Measurements from ENCODE around the gene SYT17.

Gene SYT17

GRCh38 chr16:19265380-19265930, 97.4 kb downstream of the SYT17 start:
- H3K36me3 ChIP-seq (ENCODE audit: control insufficient read depth, insufficient read depth, low read length), result no peaks in the 10 kb centered on the region
- no peaks in the 10 kb centered on the region for H3K27me3 ChIP-seq (ENCODE audit: control insufficient read depth, insufficient read depth, low read length)
- no peak overlapping the region for H3K9ac ChIP-seq (ENCODE audit: low read depth, low read length)
- H3K4me3 ChIP-seq (ENCODE audit: low read depth, low read length), result no peak overlapping the region
- H3K27ac ChIP-seq (ENCODE audit: low read depth, low read length), result no peak overlapping the region
- H3K4me1 ChIP-seq (ENCODE audit: control insufficient read depth, insufficient read depth, low read length), result no peaks in the 10 kb centered on the region
- H3K9me3 ChIP-seq (ENCODE audit: control insufficient read depth, insufficient read depth, low read length), result no peaks in the 10 kb centered on the region

DNA sequence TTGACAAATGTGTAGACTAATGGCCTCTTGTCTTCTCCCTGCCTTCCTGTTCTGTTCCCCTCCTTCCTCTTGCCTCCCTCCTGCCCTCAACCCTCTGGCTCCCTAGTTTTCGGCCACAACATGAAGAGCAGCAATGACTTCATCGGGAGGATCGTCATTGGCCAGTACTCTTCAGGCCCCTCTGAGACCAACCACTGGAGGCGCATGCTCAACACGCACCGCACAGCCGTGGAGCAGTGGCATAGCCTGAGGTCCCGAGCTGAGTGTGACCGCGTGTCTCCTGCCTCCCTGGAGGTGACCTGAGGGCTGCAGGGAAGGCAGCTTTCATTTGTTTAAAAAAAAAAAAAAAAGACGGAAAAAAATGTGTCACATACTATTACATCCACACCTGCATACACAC, 98.7 kb downstream of the SYT17 start:
- Histone ChIP-seq H3K4me3 (ENCODE audit: low read depth, low read length) (no peak overlapping the region), H3K4me1 (ENCODE audit: control insufficient read depth, insufficient read depth, low read length) (no peaks in the 10 kb centered on the region), H3K9me3 (ENCODE audit: control insufficient read depth, insufficient read depth, low read length) (no peaks in the 10 kb centered on the region), H3K36me3 (ENCODE audit: control insufficient read depth, insufficient read depth, low read length) (no peaks in the 10 kb centered on the region), H3K27me3 (ENCODE audit: control insufficient read depth, insufficient read depth, low read length) (no peaks in the 10 kb centered on the region), H3K27ac (ENCODE audit: low read depth, low read length) (no peak overlapping the region), H3K9ac (ENCODE audit: low read depth, low read length) (no peak overlapping the region)

- Histone ChIP-seq H3K36me3 (ENCODE audit: control insufficient read depth, insufficient read depth, low read length) (no peaks in the 10 kb centered on the region), H3K9me3 (ENCODE audit: control insufficient read depth, insufficient read depth, low read length) (no peaks in the 10 kb centered on the region), H3K27me3 (ENCODE audit: control insufficient read depth, insufficient read depth, low read length) (no peaks in the 10 kb centered on the region), H3K27ac (ENCODE audit: low read depth, low read length) (no peak overlapping the region), H3K4me1 (ENCODE audit: control insufficient read depth, insufficient read depth, low read length) (no peaks in the 10 kb centered on the region), H3K9ac (ENCODE audit: low read depth, low read length) (no peak overlapping the region), H3K4me3 (ENCODE audit: low read depth, low read length) (no peak overlapping the region)
Measured at GRCh38 chr16:19269098-19269497, 101.1 kb downstream of the SYT17 start.

GRCh38 chr16:19274165-19274797, 106.2 kb downstream of the SYT17 start:
- no peaks in the 10 kb centered on the region for H3K9me3 ChIP-seq (ENCODE audit: control insufficient read depth, insufficient read depth, low read length)
- H3K4me1 ChIP-seq (ENCODE audit: control insufficient read depth, insufficient read depth, low read length), result no peaks in the 10 kb centered on the region
- no peaks in the 10 kb centered on the region for H3K27me3 ChIP-seq (ENCODE audit: control insufficient read depth, insufficient read depth, low read length)
- no peak overlapping the region for H3K9ac ChIP-seq (ENCODE audit: low read depth, low read length)
- no peak overlapping the region for H3K4me3 ChIP-seq (ENCODE audit: low read depth, low read length)
- no peaks in the 10 kb centered on the region for H3K36me3 ChIP-seq (ENCODE audit: control insufficient read depth, insufficient read depth, low read length)
- no peak overlapping the region for H3K27ac ChIP-seq (ENCODE audit: low read depth, low read length)

DNA sequence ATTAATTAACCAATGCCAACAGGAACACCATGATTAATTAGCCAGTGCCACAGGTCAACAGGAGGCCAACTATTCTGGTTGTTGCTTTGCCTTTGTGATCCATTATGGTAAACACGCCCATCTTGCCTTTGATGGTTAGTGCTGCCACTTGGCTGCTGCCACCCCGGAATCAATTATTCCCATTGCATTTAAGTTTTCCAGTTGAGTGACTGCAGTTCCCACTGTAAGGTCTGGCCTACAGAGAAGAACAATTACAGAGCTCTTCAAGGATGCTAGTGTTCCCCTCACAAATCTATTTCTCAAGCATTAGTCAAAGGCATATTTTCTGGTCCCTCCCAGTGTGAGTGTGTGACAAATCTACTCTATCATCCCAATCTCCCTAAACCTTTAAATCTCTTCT, 110.4 kb downstream of the SYT17 start:
- H3K4me1 ChIP-seq (ENCODE audit: control insufficient read depth, insufficient read depth, low read length), result no peaks in the 10 kb centered on the region
- H3K36me3 ChIP-seq (ENCODE audit: control insufficient read depth, insufficient read depth, low read length), result no peaks in the 10 kb centered on the region
- no peaks in the 10 kb centered on the region for H3K27me3 ChIP-seq (ENCODE audit: control insufficient read depth, insufficient read depth, low read length)
- no peak overlapping the region for H3K27ac ChIP-seq (ENCODE audit: low read depth, low read length)
- no peak overlapping the region for H3K4me3 ChIP-seq (ENCODE audit: low read depth, low read length)
- H3K9ac ChIP-seq (ENCODE audit: low read depth, low read length), result no peak overlapping the region
- no peaks in the 10 kb centered on the region for H3K9me3 ChIP-seq (ENCODE audit: control insufficient read depth, insufficient read depth, low read length)

GRCh38 chr16:19281246-19281645, 113.2 kb downstream of the SYT17 start:
- H3K9me3 ChIP-seq (ENCODE audit: control insufficient read depth, insufficient read depth, low read length), result no peaks in the 10 kb centered on the region
- no peaks in the 10 kb centered on the region for H3K27me3 ChIP-seq (ENCODE audit: control insufficient read depth, insufficient read depth, low read length)
- no peak overlapping the region for H3K27ac ChIP-seq (ENCODE audit: low read depth, low read length)
- no peak overlapping the region for H3K9ac ChIP-seq (ENCODE audit: low read depth, low read length)
- H3K4me3 ChIP-seq (ENCODE audit: low read depth, low read length), result no peak overlapping the region
- no peaks in the 10 kb centered on the region for H3K36me3 ChIP-seq (ENCODE audit: control insufficient read depth, insufficient read depth, low read length)
- no peaks in the 10 kb centered on the region for H3K4me1 ChIP-seq (ENCODE audit: control insufficient read depth, insufficient read depth, low read length)

- H3K9ac ChIP-seq (ENCODE audit: low read depth, low read length), result no peak overlapping the region
- no peaks in the 10 kb centered on the region for H3K36me3 ChIP-seq (ENCODE audit: control insufficient read depth, insufficient read depth, low read length)
- peaks cover 3% of the 10 kb centered on the region for H3K4me1 ChIP-seq (ENCODE audit: control insufficient read depth, insufficient read depth, low read length)
- H3K27ac ChIP-seq (ENCODE audit: low read depth, low read length), result no peak overlapping the region
- H3K27me3 ChIP-seq (ENCODE audit: control insufficient read depth, insufficient read depth, low read length), result no peaks in the 10 kb centered on the region
- H3K4me3 ChIP-seq (ENCODE audit: low read depth, low read length), result no peak overlapping the region
- H3K9me3 ChIP-seq (ENCODE audit: control insufficient read depth, insufficient read depth, low read length), result no peaks in the 10 kb centered on the region
Measured at GRCh38 chr16:19282101-19282500, 114.1 kb downstream of the SYT17 start.

DNA sequence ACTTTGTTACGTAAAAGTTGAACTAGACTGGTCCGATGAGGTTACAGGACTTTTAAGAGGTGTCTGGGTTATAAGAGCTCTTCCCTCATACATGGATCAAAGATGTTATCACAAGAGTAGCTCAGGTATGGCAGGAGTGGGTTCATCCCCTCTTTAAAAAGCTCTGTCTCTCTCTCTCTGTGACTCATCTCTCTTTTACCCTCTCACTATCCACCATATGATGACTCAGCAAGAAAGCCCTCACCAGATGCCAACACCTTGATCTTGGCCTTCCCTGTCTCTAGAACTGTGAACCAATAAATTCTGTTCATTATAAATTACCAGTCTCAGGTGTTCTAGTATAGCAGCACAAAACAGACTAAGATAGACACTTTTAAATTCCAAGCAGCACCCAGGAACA, 115.6 kb downstream of the SYT17 start:
- H3K27ac ChIP-seq (ENCODE audit: low read depth, low read length), result no peak overlapping the region
- no peak overlapping the region for H3K4me3 ChIP-seq (ENCODE audit: low read depth, low read length)
- peaks cover 18% of the 10 kb centered on the region for H3K4me1 ChIP-seq (ENCODE audit: control insufficient read depth, insufficient read depth, low read length)
- H3K36me3 ChIP-seq (ENCODE audit: control insufficient read depth, insufficient read depth, low read length), result no peaks in the 10 kb centered on the region
- H3K27me3 ChIP-seq (ENCODE audit: control insufficient read depth, insufficient read depth, low read length), result no peaks in the 10 kb centered on the region
- no peak overlapping the region for H3K9ac ChIP-seq (ENCODE audit: low read depth, low read length)
- no peaks in the 10 kb centered on the region for H3K9me3 ChIP-seq (ENCODE audit: control insufficient read depth, insufficient read depth, low read length)

DNA sequence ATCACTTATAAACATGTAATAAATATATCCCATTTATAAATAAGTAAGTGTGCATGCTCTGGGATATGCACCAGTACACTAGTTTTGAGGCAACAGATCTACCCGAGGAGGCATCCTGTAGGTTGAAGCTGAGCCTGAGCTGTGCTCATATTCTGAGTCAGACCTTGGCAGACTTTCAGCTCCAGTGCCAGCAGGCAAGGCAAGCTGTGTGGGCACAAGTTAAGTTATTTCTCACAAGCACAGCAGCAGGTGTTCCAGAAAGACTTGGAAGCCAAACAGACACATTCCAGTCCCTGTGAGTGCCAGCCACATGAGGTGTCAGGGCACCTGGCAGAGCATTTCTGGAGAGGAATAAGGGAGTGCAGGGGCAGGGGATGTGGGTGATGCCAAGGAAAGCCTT, 116.2 kb downstream of the SYT17 start:
- Histone ChIP-seq H3K9ac (ENCODE audit: low read depth, low read length) (no peak overlapping the region), H3K27me3 (ENCODE audit: control insufficient read depth, insufficient read depth, low read length) (no peaks in the 10 kb centered on the region), H3K27ac (ENCODE audit: low read depth, low read length) (no peak overlapping the region), H3K9me3 (ENCODE audit: control insufficient read depth, insufficient read depth, low read length) (no peaks in the 10 kb centered on the region), H3K4me1 (ENCODE audit: control insufficient read depth, insufficient read depth, low read length) (peaks cover 19% of the 10 kb centered on the region), H3K36me3 (ENCODE audit: control insufficient read depth, insufficient read depth, low read length) (no peaks in the 10 kb centered on the region), H3K4me3 (ENCODE audit: low read depth, low read length) (no peak overlapping the region)

- Histone ChIP-seq H3K9me3 (ENCODE audit: control insufficient read depth, insufficient read depth, low read length) (no peaks in the 10 kb centered on the region), H3K4me3 (ENCODE audit: low read depth, low read length) (no peak within 1 kb of the TSS), H3K36me3 (ENCODE audit: control insufficient read depth, insufficient read depth, low read length) (no peaks in the 10 kb centered on the region), H3K27ac (ENCODE audit: low read depth, low read length) (no peak within 1 kb of the TSS), H3K4me1 (ENCODE audit: control insufficient read depth, insufficient read depth, low read length) (peaks cover 27% of the 10 kb centered on the region), H3K27me3 (ENCODE audit: control insufficient read depth, insufficient read depth, low read length) (no peaks in the 10 kb centered on the region), H3K9ac (ENCODE audit: low read depth, low read length) (no peak within 1 kb of the TSS)
Measured at GRCh38 chr16:19285431-19285830, 117.4 kb downstream of the SYT17 start, which contains the start of gene CLEC19A. CLEC19A (plus strand) TSS chr16:19285731; CDS start chr16:19285852, 121 bp downstream.

- H3K4me1 ChIP-seq (ENCODE audit: control insufficient read depth, insufficient read depth, low read length), result peaks cover 32% of the 10 kb centered on the region
- no peak overlapping the region for H3K4me3 ChIP-seq (ENCODE audit: low read depth, low read length)
- H3K27me3 ChIP-seq (ENCODE audit: control insufficient read depth, insufficient read depth, low read length), result no peaks in the 10 kb centered on the region
- no peak overlapping the region for H3K9ac ChIP-seq (ENCODE audit: low read depth, low read length)
- no peaks in the 10 kb centered on the region for H3K36me3 ChIP-seq (ENCODE audit: control insufficient read depth, insufficient read depth, low read length)
- H3K9me3 ChIP-seq (ENCODE audit: control insufficient read depth, insufficient read depth, low read length), result no peaks in the 10 kb centered on the region
- no peak overlapping the region for H3K27ac ChIP-seq (ENCODE audit: low read depth, low read length)
Measured at GRCh38 chr16:19286827-19287226, 118.8 kb downstream of the SYT17 start.
